Ovary (tissue), 3 donors: ENCODE data around the gene DFFA.

Experiments used
- EP300 ChIP-seq: sonication (generic); formaldehyde crosslinking; IDR thresholded peaks from one replicate; pipeline ENCODE4 v1.6.1; 2017; ENCODE audit warnings: antibody characterized with exemption
- POLR2A ChIP-seq: fragments of 450-650 bp; IDR thresholded peaks from one replicate; pipeline ENCODE4 v1.6.1; 2017; ENCODE audit warnings: antibody characterized with exemption, mild to moderate bottlenecking, moderate library complexity
- TF ChIP-seq, protein P1 (sequence below), 3 donors: fragments of 450-650 bp in 2 of 3; fragments of 200-600 bp in 1 of 3; IDR thresholded peaks; one replicate each; pipeline versions ENCODE4 v1.5.1 to v1.8.0; 2016 to 2022; ENCODE audit warnings: antibody characterized with exemption in 3 of 3, mild to moderate bottlenecking in 1 of 3
- donor health status: DM: no; HTN: no; CAD: no.

- TF ChIP-seq POLR2A (no peak), EP300 (no peak)
- TF ChIP-seq, protein P1, sequence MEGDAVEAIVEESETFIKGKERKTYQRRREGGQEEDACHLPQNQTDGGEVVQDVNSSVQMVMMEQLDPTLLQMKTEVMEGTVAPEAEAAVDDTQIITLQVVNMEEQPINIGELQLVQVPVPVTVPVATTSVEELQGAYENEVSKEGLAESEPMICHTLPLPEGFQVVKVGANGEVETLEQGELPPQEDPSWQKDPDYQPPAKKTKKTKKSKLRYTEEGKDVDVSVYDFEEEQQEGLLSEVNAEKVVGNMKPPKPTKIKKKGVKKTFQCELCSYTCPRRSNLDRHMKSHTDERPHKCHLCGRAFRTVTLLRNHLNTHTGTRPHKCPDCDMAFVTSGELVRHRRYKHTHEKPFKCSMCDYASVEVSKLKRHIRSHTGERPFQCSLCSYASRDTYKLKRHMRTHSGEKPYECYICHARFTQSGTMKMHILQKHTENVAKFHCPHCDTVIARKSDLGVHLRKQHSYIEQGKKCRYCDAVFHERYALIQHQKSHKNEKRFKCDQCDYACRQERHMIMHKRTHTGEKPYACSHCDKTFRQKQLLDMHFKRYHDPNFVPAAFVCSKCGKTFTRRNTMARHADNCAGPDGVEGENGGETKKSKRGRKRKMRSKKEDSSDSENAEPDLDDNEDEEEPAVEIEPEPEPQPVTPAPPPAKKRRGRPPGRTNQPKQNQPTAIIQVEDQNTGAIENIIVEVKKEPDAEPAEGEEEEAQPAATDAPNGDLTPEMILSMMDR (IDR thresholded peaks at IDR 0.05), result no peak
These were observed 28.1 kb downstream of the DFFA start for GRCh38 chr1:10444248-10444647.
